GM18907 (cell line): ENCODE results near the gene BORCS6.

Experiments used
- ATAC-seq: cut with Tn5 transposase; IDR thresholded peaks from one replicate; pipeline ENCODE4 v1.9.1; 2021; ENCODE audit warnings: mild to moderate bottlenecking, moderate library complexity; ENCODE audit not compliant: unreplicated experiment

The BORCS6 gene

GRCh38 chr17:8212312-8213180, 22.6 kb upstream of the BORCS6 start:
- ATAC-seq, result no peak

DNA sequence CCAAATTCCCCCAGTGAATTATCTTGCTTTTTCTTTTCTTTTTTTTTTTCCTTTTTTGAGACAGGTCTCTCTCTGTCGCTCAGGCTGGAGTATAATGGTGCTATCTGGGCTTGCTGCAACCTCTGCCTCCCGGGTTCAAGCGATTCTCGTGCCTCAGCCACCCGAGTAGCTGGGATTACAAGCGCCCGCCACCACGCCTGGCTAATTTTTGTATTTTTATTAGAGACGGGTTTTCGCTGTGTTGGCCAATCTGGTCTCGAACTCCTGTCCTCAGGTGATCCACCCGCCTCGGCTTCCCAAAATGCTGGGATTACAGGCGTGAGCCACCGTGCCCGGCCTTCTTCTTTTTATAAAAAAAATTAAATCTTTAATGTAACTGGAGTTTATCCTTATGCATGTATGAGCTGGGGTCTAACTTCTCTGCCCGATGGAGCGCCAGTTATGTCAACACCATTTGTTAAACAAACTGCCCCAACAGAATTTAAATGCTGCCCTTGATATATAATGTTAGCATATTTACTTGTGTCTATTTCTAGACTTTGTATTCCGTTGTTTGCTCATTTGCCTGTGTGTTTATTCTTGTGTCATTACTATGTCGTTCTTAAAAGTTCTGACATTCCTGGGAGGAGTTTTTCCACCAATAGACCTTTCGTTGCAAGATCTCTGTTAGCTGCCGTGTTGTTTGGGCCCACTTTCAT, 20.9 kb upstream of the BORCS6 start:
- ATAC-seq, result no peak

DNA sequence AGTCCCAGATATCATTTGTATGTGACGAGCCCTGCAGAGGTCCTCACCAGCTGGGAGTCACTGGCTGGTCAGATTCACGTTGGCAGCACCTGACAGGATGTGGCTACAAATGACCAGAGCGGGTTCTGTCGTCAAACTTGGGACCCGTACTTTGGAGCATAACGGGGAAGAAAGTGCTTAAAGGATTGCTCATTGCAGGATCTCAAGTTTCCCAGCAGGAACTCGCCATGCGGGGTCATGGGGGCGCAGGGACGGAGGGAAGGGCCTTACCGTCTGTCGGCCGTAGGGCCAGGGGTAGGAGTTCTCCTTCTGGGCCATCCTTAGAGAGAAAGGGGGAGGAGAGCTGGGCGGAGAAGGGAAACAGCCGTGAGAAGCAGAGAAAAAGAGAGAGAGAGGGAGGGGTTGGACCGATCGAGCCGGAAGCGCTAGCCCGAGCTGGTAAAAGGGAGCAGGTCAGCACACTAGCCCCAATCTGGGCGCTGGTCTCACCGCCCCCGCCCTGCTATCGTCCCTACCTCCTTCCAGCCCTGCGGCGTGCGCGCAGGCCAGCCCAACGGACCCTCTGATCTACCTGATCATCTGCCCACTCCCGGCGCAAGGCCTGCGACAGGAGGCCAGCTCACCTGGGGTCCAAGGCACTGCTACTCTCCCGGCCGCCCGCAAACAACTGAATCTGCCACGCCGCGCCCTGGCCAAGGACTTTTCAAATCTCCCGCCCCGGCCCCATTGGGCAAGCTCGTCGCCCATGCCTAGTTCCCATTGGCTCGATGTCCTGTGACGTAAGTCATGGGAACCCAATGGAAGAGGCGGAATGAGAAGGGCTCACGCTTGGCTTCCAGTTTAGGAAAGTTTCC, 20.2 kb upstream of the BORCS6 start, which contains the start of gene AURKB:
Gene AURKB, minus strand, starts transcription at position 669 of the 854 bp plus-strand sequence. Its CDS starts 351 bp downstream, at position 318.
- peak; percentile 82 for ATAC-seq

DNA sequence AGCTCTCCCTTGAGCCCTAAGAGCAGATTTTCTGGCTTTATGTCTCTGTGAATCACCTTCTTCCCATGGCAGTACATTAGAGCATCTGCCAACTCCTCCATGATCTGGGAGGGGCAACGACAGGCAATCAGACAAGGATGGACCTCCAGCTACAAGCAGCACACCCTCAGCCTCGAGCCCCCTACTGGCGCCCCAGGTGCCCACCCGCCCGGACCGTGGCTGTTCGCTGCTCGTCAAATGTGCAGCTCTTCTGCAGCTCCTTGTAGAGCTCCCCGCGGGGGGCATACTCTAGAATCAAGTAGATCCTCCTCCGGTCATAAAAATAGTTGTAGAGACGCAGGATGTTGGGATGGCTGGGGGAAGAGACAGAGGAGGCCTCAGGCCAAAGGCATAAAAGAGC, 16.6 kb upstream of the BORCS6 start:
- ATAC-seq, result no peak

DNA sequence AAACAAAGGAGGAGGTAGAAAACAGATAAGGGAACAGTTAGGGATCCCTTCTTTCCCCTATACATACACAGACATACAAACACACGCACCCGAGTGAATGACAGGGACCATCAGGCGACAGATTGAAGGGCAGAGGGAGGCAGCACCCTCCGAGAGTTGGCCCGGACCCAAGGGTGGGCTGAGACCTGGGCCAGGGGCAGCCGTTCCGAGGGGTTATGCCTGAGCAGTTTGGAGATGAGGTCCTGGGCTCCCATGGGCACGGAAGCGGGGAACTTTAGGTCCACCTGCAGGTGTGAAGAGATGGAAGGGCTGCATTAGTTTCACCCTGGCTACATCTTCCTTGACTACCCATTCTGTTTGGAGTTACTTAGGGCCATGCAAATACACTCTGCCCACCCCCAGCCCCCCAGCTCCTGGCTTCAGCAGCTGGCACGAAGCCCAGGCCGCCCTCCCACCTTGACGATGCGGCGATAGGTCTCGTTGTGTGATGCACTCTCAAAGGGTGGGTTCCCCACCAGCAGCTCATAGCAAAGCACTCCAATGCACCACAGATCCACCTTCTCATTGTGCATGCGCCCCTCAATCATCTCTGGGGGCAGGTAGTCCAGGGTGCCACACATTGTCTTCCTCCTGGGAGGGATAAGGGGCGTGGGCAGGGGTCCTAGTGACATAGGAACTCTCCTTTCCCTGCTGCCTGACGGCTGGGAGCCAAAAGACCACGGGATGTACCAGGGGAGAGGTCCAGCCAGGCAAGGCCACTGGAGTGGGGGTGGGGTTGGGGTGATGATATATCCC, 15.0 kb upstream of the BORCS6 start:
- no peak for ATAC-seq

- peak; percentile 29 for ATAC-seq
These were observed 2.3 kb upstream of the BORCS6 start for GRCh38 chr17:8192070-8192815.

- no peak for ATAC-seq
These were observed 526 bp upstream of the BORCS6 start for GRCh38 chr17:8190506-8190905.

DNA sequence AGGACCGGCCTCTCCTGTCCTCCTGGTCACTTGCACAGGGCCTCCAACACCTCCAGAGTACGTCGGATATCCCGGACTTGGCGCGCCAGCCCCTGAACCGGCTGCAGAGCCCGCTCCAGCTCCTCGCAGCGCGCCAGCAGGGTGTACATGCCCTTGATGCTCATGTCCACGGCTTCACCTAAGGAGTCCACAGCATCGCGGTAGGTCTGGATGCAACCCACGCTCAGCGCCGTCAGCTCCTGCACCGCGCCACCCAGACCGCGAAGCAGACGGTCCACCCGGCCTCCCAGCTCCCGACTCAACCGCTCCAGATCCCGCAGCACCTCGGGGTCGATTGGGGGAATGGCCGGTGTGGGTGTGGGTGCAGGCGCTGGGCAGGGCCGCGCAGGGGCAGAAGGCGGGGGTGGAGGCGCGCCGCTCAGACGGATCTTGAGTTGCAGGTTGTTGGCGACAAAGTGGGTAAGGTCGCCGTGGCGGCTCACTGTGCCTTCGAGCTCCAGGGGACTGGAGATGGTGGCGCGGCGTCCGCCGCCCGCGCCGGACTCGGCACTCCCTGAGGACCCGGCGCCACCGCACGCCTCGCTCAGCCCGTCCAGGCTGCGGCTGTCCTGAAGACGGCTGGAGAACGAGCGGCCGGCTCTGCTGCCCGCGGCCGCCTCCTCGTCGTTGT, 804 bp downstream of the BORCS6 start:
- no peak for ATAC-seq

DNA sequence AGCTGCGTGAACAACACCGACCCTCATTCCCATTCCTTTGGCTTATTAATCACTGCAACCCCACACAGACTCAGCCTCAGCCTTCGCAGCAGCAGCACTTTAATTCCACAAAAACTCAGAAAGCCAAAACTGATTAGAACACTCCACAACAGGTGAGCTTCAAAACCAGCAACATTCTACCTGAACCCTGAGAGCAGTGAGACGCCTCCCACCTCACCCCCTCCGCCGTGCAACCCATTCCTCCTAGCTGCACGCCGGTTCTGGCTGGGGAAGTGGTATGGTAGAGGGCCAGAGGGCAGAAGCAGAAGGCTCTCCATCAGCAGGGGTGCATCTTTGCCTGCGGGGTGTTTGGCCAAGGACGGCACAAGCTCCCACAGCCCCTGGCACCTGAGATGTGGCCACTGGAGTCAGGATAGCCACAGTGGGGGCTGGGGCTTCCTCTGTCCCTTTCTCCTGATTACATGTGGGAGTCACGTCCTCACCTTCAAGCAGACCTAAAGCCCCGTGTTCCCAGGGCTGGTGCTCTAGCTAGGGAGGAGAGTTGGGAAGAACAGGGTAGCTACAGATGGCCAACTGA, 1.6 kb downstream of the BORCS6 start:
- ATAC-seq, result no peak

DNA sequence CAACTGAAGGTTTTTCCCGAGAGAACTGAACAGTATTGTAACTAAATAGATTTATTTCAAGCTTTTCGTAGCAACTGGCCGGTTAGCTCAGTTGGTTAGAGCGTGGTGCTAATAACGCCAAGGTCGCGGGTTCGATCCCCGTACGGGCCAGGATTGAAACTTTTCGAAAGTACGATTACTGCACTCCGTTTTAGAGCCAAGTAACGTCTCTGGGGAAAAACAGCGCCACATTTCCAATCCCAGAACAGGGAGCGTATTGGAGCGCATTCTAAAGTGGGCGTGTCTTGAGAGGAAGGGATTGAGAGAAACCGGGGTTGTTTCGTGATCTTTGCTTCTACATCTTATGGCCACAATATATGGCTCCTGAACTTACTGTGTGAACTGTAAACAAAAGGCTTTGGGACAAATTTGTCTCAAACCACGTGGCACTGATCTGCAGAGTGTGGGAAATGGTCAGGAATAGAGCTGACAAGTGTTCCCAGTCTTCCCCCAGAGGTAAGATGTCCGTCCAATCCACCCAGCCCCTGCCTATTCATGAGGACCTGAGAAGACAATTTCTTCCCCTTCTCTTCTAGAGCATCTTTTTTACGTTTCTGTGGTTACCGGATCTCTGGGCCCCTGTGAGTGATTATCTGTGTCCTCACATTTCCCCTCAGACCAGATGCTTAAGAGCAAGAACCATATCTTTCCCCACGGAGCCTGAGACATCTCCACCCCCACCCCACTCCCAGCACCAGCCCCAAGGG, 2.3 kb downstream of the BORCS6 start:
- ATAC-seq, result peak; percentile 29

DNA sequence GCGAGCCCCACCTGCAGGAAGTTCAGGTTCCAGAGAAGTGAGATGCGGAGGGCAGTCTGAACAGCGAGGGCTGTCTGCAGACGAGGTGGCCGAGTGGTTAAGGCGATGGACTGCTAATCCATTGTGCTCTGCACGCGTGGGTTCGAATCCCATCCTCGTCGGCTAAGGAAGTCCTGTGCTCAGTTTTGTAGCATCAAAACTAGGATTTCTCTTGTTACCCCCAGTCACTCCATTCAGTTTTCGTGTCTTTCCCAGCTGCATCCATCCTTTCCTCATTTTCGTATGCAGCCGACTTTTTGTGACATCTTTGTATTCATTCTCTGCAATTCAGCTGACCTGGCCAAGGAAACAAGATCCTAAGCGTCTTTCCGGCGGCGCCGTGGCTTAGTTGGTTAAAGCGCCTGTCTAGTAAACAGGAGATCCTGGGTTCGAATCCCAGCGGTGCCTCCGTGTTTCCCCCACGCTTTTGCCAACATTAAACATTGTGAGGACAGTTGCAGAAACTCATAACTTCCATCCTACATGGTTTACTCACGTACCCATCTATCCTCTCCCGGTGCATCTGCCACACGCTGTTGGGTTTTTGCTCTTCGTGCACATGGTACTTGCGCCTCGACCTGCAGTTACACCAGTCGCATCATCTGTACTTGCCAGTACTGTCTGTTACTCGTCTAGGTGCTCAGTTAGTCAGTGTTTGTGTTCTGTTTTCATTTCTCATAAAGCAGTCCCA, 3.0 kb downstream of the BORCS6 start:
- peak; percentile 39 for ATAC-seq

DNA sequence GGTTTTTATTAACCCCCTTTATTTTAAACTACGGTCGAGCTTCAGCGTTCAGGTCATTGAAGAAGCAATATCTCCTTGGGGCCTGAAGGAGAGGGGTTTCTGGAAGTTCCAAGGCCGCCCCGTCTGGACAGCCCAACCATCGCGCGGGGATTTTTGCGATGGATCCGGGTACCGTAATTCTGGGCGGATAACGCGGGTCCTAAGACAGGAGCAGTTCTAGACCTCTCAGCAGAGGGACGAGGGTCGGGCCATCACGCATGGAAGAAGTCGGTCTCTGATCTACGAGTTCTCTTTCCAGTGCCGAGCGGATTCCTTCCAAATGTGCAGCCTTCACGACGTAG, 3.6 kb downstream of the BORCS6 start:
- peak; percentile 2 for ATAC-seq

DNA sequence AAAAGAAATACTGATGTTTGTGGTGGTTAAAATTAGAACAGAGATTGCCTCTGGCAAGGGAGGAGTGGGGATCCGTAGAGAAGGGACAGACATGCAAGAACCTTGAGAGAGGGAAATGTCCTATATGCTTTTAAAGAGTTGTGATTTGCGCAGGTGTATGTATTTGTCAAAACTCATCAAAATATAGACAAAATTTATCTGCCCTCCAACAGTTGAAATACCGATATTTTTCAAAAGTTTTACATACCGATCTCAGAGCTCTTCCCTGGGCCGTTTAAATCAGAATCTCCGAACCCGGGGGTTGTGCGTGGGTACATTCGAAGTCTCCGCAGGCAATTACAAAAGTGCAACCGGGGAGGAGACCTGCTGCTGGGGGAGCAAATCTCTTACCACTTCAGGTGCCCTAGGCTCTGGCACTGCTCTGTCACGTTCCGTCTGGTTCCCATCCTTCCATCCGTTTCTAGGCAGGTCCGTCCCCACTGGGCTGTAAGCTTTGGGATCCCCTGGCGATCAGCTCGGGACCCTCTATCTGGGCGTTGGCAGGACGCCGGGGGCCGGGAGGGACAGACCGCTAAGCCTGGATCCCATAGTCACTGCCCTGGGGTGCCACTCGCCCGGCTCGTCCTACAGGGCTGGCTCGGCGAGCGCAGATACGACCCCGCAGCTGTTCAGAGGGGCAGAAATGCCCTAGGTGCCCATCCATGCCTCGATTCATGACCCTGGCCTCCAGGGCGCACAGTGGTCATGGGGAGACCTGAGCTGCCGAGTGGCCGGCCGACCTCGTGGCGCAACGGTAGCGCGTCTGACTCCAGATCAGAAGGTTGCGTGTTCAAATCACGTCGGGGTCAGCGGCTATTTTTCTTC, 4.2 kb downstream of the BORCS6 start:
- ATAC-seq, result peak; percentile 28

GRCh38 chr17:8176998-8177731, 12.8 kb downstream of the BORCS6 start:
- no peak for ATAC-seq

DNA sequence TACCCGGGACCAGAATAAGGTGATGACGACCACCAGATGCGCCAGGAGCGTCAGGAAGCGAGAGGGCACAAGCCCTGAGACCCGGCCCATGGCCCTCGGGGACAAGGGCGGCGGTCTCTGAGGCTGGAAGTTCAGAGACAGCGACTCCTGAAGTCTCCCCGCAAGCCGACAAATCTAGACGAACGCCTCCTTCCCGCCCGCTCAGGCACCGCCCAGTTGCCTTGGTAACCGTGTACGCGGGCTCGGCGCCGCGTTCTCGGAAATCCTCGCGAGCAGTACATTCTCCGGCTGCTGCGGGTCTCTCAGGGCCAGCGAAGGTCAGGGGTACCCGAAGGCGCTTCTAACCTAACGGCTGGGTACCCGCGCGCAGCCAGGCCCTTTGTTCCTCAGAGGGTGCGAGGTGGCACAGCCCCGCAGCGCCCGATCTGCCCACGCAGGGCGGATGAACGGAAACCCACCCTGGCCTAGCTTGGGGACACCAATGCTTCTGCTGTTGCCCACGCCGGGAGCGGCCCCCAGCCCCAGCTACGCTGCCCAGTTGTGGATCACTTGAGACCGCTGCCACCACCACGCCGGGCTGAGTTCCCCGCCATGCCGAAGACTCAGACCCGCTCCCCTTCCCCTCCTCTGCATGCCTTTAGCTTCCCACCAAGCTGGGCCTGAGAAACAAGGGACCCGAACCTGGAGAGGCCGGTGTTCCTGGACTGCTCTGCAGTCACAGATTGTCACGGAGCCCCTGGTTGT, 13.6 kb downstream of the BORCS6 start, which contains the start of gene TMEM107:
Gene TMEM107, minus strand, starts transcription at position 184 of the 744 bp plus-strand sequence. Its CDS starts 94 bp downstream, at position 90.
- ATAC-seq, result peak; percentile 43
